GM18502 (cell line): ENCODE measurements around the gene HOXA5.
A peak's percentile ranks its signal among the peaks of the same experiment; 100 is the strongest.

Experiments used
- ATAC-seq: cut with Tn5 transposase; IDR thresholded peaks from one replicate; pipeline ENCODE4 v1.9.1; 2021; ENCODE audit warnings: mild to moderate bottlenecking; ENCODE audit not compliant: unreplicated experiment, poor library complexity

The HOXA5 gene

DNA sequence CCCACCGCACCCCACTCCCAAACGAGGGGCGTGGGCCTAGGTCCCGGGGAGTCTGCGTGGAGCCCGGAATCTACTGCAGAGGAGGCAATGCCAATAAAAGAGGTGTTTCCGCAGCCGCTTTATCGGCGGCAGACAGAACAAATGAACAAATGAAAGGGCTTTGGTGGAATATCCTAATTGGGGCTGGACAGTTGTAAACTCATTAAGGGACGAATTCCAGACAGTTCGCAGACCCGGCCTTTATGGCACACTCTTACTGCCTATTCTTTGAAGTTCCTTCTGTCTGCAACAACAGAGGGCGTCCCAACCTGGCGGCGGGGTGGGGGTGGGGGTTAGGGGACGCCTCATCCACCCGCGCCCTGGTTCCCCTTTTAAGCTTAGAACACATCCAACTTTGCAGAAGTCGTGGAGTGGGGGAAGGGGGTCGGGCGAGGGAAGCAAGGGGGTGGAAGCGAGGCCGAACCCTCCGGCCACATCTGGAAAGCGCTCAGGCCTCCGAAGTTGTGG, 17.8 kb upstream of the HOXA5 start:
- no peak for ATAC-seq

DNA sequence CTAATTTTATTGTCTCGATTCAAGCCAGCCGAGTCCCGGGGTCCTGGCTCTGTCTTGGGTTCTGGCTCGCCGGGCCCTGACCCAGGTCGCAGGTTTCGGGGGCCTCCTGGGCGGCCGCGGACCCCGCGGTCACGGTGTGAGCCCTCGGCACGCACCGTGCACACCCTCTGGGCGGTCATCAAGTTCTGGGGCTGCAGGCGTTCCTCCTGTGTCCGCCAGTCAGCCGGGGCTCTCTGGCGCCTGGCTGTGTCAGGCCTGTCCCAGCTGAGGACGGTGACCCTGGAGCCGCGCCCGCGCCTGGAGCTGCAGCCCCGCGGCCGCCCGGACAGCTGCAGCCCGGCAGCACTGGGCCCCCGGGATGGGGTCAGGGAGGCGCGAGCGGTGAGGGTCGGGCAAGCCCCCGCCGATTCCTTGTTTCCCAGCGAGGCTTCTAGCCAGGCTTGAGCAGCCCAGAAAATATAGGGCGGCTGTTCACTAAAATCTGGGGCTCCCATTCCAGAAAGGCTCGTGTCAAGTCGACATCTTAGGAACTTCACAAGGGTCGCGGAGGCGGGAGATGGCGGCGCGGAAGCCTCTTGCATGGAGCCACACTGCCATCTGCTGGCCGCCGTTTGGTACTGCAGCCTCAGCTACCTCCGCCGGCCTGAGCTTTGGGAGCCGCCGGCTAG, 17.2 kb upstream of the HOXA5 start:
- peak; percentile 66 for ATAC-seq

DNA sequence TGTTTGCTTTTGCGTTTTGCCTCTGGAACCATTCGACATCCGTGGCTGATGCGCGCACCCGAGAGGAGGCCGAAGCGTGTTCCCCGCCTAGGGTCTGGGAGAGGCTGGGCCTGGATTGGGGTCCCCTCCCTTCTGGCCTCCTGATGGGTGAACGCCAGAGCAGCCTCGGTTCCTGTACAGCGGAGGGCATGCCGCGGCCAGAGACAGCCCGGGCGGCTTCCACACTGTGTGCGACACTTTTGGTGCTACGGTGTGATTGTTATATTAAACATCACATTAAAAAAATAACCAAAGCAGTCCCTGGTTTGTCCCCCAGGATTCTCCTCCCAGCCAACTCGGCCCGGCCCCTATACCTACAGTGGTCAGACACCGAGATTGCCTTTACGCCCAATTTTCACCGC, 16.7 kb upstream of the HOXA5 start:
- no peak for ATAC-seq

DNA sequence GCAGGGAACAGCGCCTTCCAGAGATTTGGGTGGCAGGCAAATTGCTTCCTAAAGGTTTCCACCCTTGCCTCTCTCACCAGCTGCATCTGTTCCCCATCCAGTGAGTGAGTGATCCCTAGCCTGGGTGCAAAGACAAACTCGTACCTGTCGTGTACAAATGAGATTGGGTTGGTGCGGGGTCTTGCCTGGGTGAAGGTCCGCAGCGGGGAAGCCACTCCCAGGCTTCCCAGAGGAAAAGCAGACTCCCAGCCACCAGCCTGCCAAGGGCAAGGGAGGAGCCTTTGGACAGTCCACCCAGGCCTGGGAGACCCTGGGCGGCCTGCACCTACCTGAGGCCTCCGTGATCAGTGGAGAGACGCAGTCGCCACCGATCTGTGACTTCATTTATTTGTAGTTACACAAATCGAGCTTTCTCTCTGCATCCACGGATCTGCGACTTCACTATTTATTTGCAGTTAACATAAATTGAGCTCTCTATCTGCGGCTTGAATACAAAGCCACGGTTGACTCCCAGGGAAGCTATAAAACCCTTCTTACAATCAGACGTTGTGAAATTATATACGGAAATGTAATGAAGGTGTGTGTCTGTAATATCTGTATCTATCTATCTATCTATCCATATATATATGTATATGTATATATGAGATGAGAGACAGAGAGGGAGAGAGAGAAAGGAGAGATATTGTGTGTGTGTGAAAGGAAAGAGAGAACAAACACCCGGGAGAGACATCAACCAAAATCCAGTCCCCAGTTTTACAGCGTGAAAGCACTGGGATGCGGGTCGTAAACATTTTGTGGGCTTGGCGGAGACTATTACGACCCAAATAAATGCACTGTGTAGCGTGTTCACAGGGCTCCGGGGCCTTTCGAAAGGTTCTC, 16.0 kb upstream of the HOXA5 start:
- ATAC-seq: no peak

DNA sequence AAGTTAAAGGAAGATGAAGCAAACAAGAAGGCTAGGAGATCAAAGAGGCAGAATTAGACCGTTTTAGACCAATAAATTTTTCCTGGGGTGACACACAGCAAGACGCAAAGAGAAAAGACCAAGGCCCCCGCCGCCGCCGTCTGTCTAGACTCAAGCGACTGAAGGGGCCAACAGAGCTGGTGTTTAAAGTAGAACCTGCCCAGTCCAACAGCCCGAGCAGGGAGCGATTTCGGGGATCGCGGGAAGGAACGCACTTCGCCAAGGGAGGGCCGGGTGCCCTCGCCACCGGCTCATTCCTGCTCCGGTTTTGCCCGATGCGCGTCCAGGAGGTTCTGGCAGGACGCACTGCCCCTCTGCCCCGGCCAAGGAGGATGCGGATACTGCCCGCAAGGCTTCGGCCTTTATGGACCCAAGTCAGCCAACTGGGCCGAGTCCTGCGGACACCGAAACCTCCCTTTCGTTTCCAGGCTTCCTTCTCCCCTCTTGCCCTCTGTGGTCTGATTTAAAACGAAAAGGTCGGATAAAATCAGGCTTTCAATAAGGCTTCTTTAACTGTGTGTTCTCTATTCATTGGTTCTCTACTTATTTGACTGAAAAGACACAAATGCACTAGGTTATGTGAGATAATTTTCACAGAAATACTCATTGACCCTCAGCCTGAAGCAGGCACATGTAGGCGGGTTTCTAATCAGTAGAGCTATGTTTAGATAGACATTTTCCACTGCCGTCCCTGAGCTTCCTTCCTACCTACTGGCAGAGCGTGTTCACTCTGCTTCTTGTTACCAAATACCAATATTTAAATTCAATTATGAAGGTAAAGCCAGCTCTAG, 15.2 kb upstream of the HOXA5 start:
- ATAC-seq: no peak

DNA sequence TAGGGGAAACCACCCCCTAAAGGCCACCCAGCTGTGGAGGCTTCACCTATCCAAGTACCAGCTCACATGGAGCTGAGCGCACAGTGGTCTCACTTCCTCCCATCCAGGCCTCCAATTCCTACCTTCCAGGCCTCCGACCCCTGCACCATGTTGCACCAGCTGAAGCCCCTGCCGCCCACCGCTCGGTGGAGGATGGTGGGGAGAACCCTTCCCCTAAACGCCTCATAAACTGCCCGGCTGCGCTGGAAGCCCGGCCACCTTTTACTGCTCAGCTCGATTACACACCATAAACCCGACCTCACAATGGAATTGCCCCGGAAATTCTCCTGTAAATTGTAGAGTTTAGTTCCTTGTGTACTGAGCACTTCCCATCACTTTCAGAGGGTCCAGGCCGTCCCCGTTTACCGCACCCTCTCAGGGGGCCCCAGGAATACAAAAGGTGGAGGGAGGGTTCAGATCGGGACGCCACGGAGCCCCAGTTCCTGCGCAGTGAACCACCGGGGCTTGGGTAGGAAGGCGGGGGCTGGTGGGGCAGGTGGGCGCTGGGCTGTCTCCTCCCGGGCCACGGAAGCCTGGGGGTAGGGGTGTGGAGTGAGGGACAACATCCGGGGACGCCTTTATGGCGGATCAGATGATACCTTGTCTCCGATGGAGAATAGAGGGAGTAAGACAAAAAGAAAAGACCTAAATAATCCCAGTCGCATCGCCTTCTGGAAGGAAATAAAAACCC, 14.4 kb upstream of the HOXA5 start:
- no peak for ATAC-seq

DNA sequence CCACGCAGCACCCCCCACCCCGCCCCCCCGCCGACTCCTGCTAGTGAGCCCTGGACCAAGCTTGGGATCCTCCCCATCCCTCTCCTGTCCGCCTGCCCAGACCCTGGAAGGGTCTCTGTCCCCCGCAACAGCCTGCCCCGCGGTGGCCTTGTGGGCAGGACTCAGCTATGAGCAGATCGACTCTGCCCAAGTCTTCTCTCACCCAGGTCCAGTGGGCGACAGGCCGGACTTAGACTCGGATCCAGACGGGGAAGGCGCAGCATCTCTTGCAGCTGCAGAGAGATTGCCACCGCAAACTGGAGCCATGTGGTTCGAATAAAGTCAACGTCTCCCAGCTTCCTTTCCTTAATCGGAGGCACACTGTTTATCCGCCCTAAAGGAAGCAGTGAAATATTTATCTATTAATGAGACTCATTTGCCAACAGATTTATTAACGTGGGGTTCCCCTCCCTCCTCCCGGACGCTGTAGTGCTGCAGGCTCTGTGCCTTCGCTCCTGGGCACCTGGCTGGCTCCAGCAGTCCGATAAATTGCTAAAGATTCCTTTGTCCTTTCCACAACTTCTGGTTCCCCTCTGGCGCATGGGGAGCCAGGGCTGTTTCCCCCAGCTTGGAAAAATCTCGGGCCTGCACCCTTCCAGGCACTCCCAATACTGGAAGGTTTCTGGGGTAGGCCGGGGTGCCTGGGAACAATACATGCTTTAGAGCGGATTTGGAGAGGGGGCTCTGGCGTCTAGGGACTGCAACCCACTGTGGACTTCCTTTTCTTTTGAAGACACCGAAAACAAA, 13.6 kb upstream of the HOXA5 start:
- no peak for ATAC-seq

DNA sequence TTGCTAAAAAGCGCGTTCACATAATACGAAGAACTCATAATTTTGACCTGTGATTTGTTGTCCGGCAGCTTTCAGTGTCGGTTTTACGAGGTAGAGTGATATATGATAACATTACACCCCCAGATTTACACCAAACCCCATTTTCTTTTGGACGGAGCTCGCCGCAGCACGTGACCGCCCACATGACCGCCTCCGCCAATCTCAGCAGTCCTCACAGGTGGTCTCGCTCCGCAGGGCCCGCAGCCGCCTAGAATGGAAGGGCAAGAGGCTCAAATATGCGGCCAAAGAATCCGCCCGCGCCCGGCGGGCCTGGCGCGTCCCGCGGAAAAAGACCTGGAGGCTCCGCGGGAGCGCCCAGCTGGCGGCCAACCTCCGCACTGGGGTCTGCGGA, 13.0 kb upstream of the HOXA5 start, which contains the start of gene HOXA7:
HOXA7 (minus strand) TSS at position 168 of the 391 bp plus-strand sequence; CDS start at position 38, 130 bp downstream.
- no peak for ATAC-seq

DNA sequence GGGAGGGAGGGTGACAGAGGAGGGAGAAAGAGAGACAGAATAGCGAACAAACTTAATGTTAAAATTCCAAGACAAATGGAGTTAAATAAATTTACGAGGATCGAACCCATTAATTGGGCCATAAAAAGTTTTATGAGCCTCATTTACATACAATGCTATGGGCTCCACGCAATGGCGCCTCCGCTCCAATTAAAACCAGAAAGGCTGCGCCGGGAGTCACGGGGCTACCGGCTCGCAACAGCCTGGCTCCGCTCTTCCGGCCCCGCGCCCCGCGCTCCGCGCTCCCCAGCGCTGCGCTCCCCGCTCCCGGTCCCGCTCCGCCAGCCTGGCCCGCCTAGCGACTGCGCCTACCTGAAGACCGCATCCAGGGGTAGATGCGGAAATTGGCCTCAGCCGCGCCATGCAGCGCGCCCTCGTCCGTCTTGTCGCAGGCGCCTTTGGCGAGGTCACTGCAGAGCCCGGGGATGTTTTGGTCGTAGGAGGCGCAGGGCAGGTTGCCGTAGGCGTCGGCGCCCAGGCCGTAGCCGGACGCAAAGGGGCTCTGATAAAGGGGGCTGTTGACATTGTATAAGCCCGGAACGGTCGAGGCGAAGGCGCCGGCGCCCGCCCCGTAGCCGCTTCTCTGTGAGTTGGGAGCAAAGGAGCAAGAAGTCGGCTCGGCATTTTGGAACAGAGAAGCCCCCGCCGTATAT, 12.5 kb upstream of the HOXA5 start:
- ATAC-seq: no peak

DNA sequence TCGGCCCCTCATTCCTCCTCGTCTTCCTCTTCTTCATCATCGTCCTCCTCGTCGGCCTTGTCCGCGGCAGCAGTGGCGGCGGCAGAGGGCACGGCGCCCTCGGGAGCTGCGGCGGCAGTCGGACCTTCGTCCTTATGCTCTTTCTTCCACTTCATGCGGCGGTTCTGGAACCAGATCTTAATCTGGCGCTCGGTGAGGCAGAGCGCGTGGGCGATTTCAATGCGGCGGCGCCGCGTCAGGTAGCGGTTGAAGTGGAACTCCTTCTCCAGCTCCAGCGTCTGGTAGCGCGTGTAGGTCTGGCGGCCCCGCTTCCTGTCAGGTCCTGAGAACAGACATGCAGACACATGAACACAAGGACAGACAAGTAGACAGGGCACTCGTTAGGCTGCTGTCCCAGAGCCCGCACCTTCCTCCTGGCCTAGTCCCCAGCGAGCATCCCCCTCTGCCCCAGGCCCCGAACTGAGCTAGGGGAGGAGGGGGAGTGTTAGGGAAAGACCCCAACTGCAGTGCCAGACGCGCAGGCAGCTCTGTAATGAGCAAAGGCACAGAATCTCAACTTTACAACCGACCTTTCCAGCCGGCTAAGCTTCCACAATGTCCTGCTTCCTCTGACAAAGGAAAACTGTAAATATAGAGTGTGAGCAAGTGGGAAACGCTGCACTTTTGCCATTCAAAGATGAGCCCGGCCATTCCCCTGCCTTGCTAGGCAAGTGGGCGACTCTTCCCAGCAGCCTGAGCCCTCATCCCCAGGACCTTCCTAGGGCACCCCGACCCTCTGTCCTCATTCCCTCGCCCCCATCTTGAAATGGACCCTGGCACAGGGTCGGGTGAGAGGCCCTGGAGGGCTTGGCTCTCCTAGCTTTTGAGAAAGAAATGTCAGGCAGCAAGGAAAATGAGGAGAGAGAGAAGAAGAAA, 11.7 kb upstream of the HOXA5 start:
- ATAC-seq: no peak

DNA sequence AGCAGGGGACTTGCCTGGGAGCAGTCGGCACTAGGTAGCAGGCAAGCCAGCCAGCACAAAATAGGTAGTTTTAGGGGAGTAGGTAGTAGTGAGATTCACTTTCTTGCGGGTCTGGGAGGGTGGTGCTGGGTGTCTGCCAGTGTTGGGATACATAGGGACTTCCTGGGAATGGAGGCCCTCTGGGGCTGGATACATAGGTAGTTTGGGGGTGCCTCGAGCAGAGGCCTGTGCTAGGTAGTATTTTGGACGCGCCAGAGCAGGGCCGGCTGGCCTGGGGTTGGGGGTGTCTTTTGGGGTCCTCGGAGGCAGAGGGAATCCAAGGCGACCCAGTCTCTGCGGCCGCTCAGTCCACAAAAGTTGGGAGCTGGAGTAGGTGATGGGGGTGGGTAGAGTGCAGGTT, 10.9 kb upstream of the HOXA5 start:
- ATAC-seq: no peak

DNA sequence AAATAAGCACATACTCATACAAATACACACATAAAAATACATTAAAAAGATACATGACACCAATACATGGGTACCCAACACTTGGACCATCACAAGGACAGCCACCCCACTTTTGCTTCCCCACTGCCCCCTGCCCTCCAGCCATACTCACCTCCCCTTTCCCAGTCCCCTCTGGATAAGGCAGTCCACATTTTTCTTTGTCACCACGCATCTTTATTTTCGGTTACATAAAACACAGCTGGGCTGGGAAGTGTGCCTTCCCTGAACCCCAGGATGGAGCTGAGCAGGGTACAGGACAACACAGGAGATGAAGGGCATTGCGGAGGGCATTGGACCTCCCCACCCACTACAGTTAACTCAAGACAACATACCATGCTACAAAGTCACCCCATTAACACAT, 10.0 kb upstream of the HOXA5 start:
- ATAC-seq: no peak

DNA sequence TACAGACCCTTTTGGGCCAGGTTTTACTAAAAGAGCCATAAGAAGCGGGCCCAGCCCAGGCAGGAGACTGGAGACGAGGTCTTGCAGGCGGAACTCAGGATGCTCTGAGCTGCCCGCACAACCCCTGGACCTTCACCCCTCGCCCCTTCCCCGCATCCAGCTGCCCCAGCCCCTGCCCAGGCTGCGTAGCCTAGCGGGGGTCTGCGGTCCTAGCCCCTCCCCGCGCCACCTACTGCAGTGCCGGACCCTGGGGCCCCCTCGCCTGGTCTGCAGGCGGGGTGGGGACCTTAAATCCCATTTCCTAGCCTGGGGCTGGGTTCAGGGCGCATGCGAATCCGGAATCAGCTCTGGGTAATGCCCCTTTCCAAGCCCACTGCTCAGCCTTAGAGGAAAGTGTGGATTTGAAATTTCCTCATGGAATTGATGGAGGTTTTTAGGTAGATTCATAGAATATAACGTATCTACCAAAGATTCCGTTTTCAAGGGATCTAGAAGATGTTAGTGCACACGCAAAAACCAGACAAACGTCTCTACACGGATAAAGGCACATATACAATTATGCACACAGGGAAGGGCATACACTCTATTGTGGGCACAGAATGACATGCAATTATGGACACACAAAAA, 9.4 kb upstream of the HOXA5 start:
- no peak for ATAC-seq

DNA sequence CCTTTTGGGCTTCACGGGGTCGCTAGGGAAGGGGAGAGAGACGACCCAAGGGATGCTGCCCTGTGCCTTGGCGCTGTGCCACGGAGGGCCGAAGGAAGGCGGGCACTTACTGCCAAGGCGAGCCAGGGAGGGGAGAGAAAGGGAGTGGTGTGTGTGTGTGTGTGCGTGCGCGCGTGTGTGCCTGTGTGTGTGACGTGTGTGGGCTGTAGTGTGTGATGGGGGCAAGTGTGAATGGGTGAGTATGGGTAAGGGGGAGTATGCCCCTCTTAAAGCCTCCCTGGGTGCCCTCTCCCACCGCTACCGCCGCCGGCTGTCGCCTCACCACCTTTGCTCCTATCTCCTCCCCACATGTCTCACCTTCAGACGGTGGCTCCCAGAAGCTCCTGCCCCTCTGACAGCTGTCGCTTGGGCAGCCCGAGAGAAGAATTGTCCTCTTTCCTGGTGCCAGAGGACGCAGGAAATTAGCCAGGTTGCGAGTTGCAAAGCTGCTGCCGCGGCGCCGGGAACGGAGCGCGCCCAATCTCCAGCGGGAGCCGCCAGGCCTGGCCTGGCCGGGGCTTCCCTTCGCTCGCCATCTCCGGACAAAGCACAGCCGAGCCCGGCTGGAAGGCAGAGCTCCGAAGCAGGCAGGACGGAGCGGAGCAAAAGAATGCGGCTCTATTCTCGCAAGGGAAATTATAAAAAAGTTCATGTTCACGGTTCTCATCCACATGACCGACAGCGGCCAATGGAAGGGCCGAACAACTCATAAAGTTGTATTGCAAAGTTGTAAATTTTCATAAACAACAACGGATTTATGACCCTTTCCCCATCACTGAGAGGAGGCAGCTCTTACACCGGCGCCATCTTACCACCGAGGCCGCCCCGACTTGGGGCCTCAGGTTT, 8.7 kb upstream of the HOXA5 start, which contains the start of gene HOXA3:
HOXA3 (minus strand) TSS at position 653 of the 885 bp plus-strand sequence. CDS start 41,943 bp downstream, outside the sequence.
- no peak for ATAC-seq

DNA sequence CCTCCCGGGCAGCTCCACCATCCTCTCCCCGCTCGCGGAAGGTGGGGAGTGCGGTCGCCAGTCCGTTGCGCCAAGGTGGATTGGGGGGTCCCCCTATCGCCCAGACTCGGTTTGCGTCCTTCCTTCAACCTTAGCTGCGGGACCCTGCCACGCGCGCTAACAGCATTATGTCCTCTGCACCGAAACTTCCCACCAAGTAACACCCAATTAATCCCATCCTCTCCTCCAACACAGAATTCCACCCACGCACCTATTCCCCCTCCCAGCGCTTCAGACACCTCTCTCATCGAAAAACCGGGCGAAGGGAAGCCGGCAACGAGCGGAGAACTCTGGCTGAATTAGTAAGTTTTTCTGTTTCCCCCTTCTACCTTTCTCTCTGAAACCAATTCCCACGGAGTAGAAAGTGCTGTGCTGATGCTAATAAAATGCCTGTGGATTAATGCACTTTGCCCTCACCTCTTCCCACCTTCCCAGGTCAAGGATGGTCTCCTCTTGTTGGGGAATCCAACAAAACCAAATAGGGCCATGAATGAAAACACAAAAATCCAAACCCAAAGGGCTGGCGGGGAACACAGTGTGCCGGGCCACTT, 8.0 kb upstream of the HOXA5 start:
- no peak for ATAC-seq
